Activated B cell treated with CpG ODN at 0.5 μM for 24 hours (primary cell): ENCODE results near the gene ALDH3B1. TPM values are rescaled to one million over a fixed set of nuclear protein-coding genes. Genes with fewer than 3 reads are reported as not detected.

ENCODE experiments used
- ATAC-seq: fragments of 200-7000 bp; cut with Tn5 transposase; one replicate; pipeline ENCODE4 v1.10.0; 2021; ENCODE audit warnings: low read depth, mild to moderate bottlenecking, moderate library complexity
- CTCF ChIA-PET: fragments of 350-600 bp; sonication (Branson Sonifier 250); formaldehyde crosslinking; loops from one replicate; lab custom pipeline; 2021; ENCODE audit warnings: antibody characterized with exemption; lab: Charles Lee
- POLR2A ChIA-PET: fragments of 350-600 bp; sonication (Branson Sonifier 250); formaldehyde crosslinking; loops from one replicate; lab custom pipeline; 2021; ENCODE audit warnings: antibody characterized with exemption; lab: Charles Lee
- DNase-seq: peaks from one replicate; pipeline ENCODE4 v3.0.0; 2022
- H3K27ac Mint-ChIP-seq: one replicate; pipeline ENCODE4 v1.8.0; 2020; ENCODE audit warnings: mixed read lengths
- H3K27me3 Mint-ChIP-seq: one replicate; pipeline ENCODE4 v1.8.0; 2021; ENCODE audit warnings: mixed read lengths
- H3K36me3 Mint-ChIP-seq: one replicate; pipeline ENCODE4 v1.8.0; 2021; ENCODE audit warnings: low read depth, mixed read lengths
- H3K4me1 Mint-ChIP-seq: one replicate; pipeline ENCODE4 v1.8.0; 2021; ENCODE audit warnings: mixed read lengths
- H3K4me3 Mint-ChIP-seq: one replicate; pipeline ENCODE4 v1.8.0; 2020; ENCODE audit warnings: mild to moderate bottlenecking, mixed read lengths
- H3K9me3 Mint-ChIP-seq: one replicate; pipeline ENCODE4 v1.8.0; 2020; ENCODE audit warnings: mixed read lengths
- CTCF ChIP-seq: fragments of 200-600 bp; IDR thresholded peaks from one replicate; pipeline ENCODE4 v1.8.0; 2022; ENCODE audit warnings: antibody characterized with exemption, mild to moderate bottlenecking
- intact Hi-C: fragments of 100-400 bp; cut with micrococcal nuclease; formaldehyde crosslinking; loops from one replicate; pipeline ENCODE4 v1.15.1; 2024
- total RNA-seq: library from RNA; stranded (reverse); gene quantifications from 2 replicates; pipeline ENCODE4 v1.2.3, GENCODE V29; 2022

The ALDH3B1 gene
- total RNA-seq, 1 donor from 2014 or later, result 0.53 TPM

- peak overlapping the region; percentile 61 for H3K27ac Mint-ChIP-seq
- POLR2A ChIA-PET, result interaction anchor here (0.7 to 2.6 kb wide), 2 partner anchors 10 to 41 kb away, joined by 3 to 9 read pairs; partner anchors contain the start of gene ALDH3B1
- no peak for TF ChIP-seq CTCF
- no peaks in the 10 kb centered on the region for H3K9me3 Mint-ChIP-seq
- H3K4me3 Mint-ChIP-seq, result no peak overlapping the region
- H3K36me3 Mint-ChIP-seq, result peaks cover 56% of the 10 kb centered on the region
- DNase-seq, result no peak
- CTCF ChIA-PET, result no interaction called here
- H3K27me3 Mint-ChIP-seq, result no peaks in the 10 kb centered on the region
- no peak for ATAC-seq
- H3K4me1 Mint-ChIP-seq, result peaks cover 78% of the 10 kb centered on the region
- intact Hi-C loops, result no loop called here
Observed at GRCh38 chr11:67999201-67999629, 10.9 kb upstream of the ALDH3B1 start.

- Mint-ChIP-seq H3K27me3 (no peaks in the 10 kb centered on the region), H3K4me1 (peaks cover 76% of the 10 kb centered on the region)
- no peak for ATAC-seq
Observed at GRCh38 chr11:67999704-68000103, 10.4 kb upstream of the ALDH3B1 start.

GRCh38 chr11:68002575-68002937 lies 7.6 kb upstream of the ALDH3B1 start:
- ChIA-PET CTCF (interaction anchor here (1.1 to 1.4 kb wide), 3 partner anchors 9 to 47 kb away, joined by 3 to 5 read pairs (median 4); no protein-coding TSS in a partner anchor), POLR2A (interaction anchor here (0.6 to 2.5 kb wide), 15 partner anchors 8 to 789 kb away, joined by 3 to 12 read pairs (median 4); partner anchors contain the start of genes ALDH3B1, C11orf24, KMT5B and NDUFS8)
- Mint-ChIP-seq H3K27me3 (no peaks in the 10 kb centered on the region), H3K4me3 (peak overlapping the region; percentile 91), H3K36me3 (peaks cover 34% of the 10 kb centered on the region), H3K9me3 (no peaks in the 10 kb centered on the region), H3K27ac (peak overlapping the region; percentile 95), H3K4me1 (peaks cover 77% of the 10 kb centered on the region)
- no peak for TF ChIP-seq CTCF
- intact Hi-C loops, result loop anchor here (1.0 to 10.0 kb wide), 7 partner anchors 28 to 1292 kb away; partner anchors contain the start of genes CHKA, MYEOV, NDUFS8 and PPP6R3
- DNase-seq (no peak), ATAC-seq (peak; percentile 41)

More at GRCh38 chr11:67999704-68000103, 10.4 kb upstream of the ALDH3B1 start:
- no peak for DNase-seq
- peaks cover 52% of the 10 kb centered on the region for H3K36me3 Mint-ChIP-seq
- ChIA-PET CTCF (no interaction called here), POLR2A (interaction anchor here (2.6 kb wide), 1 partner anchor 10 kb away, joined by 9 read pairs; the partner anchor contains the start of gene ALDH3B1)
- H3K27ac Mint-ChIP-seq, result peak overlapping the region; percentile 61
- no peak overlapping the region for H3K4me3 Mint-ChIP-seq
- no peaks in the 10 kb centered on the region for H3K9me3 Mint-ChIP-seq
- intact Hi-C loops, result loop anchor here (5.0 to 10.0 kb wide), 3 partner anchors 123 to 1295 kb away; partner anchors contain the start of genes CHKA, MYEOV and PPP6R3
- TF ChIP-seq CTCF, result no peak

GRCh38 chr11:68002938-68003845 lies 6.9 kb upstream of the ALDH3B1 start:
- no peaks in the 10 kb centered on the region for H3K27me3 Mint-ChIP-seq
- DNase-seq, result peak; percentile 68
- ATAC-seq, result peak; percentile 59
- POLR2A ChIA-PET, result interaction anchor here (0.6 to 2.5 kb wide), 15 partner anchors 7 to 909 kb away, joined by 3 to 12 read pairs (median 4); partner anchors contain the start of genes ALDH3B1, C11orf24, KMT5B and NDUFS8
- H3K9me3 Mint-ChIP-seq, result no peaks in the 10 kb centered on the region
- intact Hi-C loops, result loop anchor here (1.0 to 10.0 kb wide), 7 partner anchors 27 to 1292 kb away; partner anchors contain the start of genes CHKA, MYEOV, NDUFS8 and PPP6R3
- H3K36me3 Mint-ChIP-seq, result peaks cover 28% of the 10 kb centered on the region
- CTCF ChIA-PET, result interaction anchor here (1.1 to 1.4 kb wide), 2 partner anchors 9 to 21 kb away, joined by 3 to 5 read pairs; no protein-coding TSS in a partner anchor
- H3K27ac Mint-ChIP-seq, result peak overlapping the region; percentile 95
- H3K4me3 Mint-ChIP-seq, result peak overlapping the region; percentile 91
- H3K4me1 Mint-ChIP-seq, result peaks cover 73% of the 10 kb centered on the region
- no peak for TF ChIP-seq CTCF
